ENCODE results near the gene PHLDA2.
"Not testable (repeated sequence)": the region's sequence is repeated elsewhere in the genome, so short reads cannot be mapped to it uniquely, and the experiment has no call there.

The PHLDA2 gene

GRCh38 chr11:2914455-2915195 is 14.6 kb downstream of the PHLDA2 start:
- DNase-seq (ENCODE audit: low read depth) = no peak

GRCh38 chr11:2913776-2914175 is 15.4 kb downstream of the PHLDA2 start:
- no peak for DNase-seq (ENCODE audit: low read depth)

GRCh38 chr11:2913019-2913431 is 16.2 kb downstream of the PHLDA2 start:
- no peak for DNase-seq (ENCODE audit: low read depth)

- no peak for DNase-seq (ENCODE audit: low read depth)
These were observed 16.7 kb downstream of the PHLDA2 start for GRCh38 chr11:2912498-2912897.

- no peak for DNase-seq (ENCODE audit: low read depth)
These were observed 17.3 kb downstream of the PHLDA2 start for GRCh38 chr11:2911785-2912391.

GRCh38 chr11:2911088-2911784 is 18.0 kb downstream of the PHLDA2 start:
- no peak for DNase-seq (ENCODE audit: low read depth)

GRCh38 chr11:2910401-2910955 is 18.7 kb downstream of the PHLDA2 start:
- no peak for DNase-seq (ENCODE audit: low read depth)

GRCh38 chr11:2909133-2909902 is 19.9 kb downstream of the PHLDA2 start:
- no peak for DNase-seq (ENCODE audit: low read depth)

GRCh38 chr11:2908130-2908529 is 21.1 kb downstream of the PHLDA2 start:
- DNase-seq (ENCODE audit: low read depth) = no peak

- DNase-seq (ENCODE audit: low read depth) = not testable (repeated sequence)
These were observed 23.9 kb downstream of the PHLDA2 start for GRCh38 chr11:2905299-2905698.

GRCh38 chr11:2904153-2905052 is 24.8 kb downstream of the PHLDA2 start:
- DNase-seq (ENCODE audit: low read depth) = no peak

GRCh38 chr11:2903672-2904011 is 25.6 kb downstream of the PHLDA2 start:
- DNase-seq (ENCODE audit: low read depth) = no peak

GRCh38 chr11:2902784-2903671 is 26.2 kb downstream of the PHLDA2 start:
- DNase-seq (ENCODE audit: low read depth) = no peak

GRCh38 chr11:2901854-2902783 is 27.1 kb downstream of the PHLDA2 start:
- DNase-seq (ENCODE audit: low read depth) = peak; percentile 90

GRCh38 chr11:2901196-2901796 is 27.9 kb downstream of the PHLDA2 start:
- no peak for DNase-seq (ENCODE audit: low read depth)

GRCh38 chr11:2899080-2899783 is 30.0 kb downstream of the PHLDA2 start:
- DNase-seq (ENCODE audit: low read depth) = no peak

- peak; percentile 42 for DNase-seq (ENCODE audit: low read depth)
These were observed 30.7 kb downstream of the PHLDA2 start for GRCh38 chr11:2898366-2899079.
